Measurements from ENCODE around the gene TXNDC17.

GRCh38 chr17:6667516-6667915, 26.7 kb downstream of the TXNDC17 start:
- TF ChIP-seq, protein P1, sequence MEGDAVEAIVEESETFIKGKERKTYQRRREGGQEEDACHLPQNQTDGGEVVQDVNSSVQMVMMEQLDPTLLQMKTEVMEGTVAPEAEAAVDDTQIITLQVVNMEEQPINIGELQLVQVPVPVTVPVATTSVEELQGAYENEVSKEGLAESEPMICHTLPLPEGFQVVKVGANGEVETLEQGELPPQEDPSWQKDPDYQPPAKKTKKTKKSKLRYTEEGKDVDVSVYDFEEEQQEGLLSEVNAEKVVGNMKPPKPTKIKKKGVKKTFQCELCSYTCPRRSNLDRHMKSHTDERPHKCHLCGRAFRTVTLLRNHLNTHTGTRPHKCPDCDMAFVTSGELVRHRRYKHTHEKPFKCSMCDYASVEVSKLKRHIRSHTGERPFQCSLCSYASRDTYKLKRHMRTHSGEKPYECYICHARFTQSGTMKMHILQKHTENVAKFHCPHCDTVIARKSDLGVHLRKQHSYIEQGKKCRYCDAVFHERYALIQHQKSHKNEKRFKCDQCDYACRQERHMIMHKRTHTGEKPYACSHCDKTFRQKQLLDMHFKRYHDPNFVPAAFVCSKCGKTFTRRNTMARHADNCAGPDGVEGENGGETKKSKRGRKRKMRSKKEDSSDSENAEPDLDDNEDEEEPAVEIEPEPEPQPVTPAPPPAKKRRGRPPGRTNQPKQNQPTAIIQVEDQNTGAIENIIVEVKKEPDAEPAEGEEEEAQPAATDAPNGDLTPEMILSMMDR (IDR thresholded peaks at IDR 0.05; ENCODE audit: low read depth, low read length), result no peak
- TF ChIP-seq POLR2A (IDR thresholded peaks at IDR 0.05; ENCODE audit: extremely low read depth, insufficient read length) (no peak), MAX (IDR thresholded peaks at IDR 0.05; ENCODE audit: low read depth, low read length) (no peak), MYC (IDR thresholded peaks at IDR 0.05; ENCODE audit: low read depth, low read length) (no peak)

Measured in NB4 (cell line).